NK-92 (cell line): ENCODE results near the gene DENND2A.
"Not testable (repeated sequence)": the region's sequence is repeated elsewhere in the genome, so short reads cannot be mapped to it uniquely, and the experiment has no call there.

ENCODE experiments used
- DNase-seq: peaks from one replicate; lab custom pipeline; 2025; ENCODE audit not compliant: unreplicated experiment; lab: John Stamatoyannopoulos, UW

Gene DENND2A

GRCh38 chr7:140674356-140674800, 33.8 kb upstream of the DENND2A start:
- DNase-seq, result no peak

- DNase-seq, result no peak
Observed at GRCh38 chr7:140673774-140674155, 33.2 kb upstream of the DENND2A start.

- no peak for DNase-seq
Observed at GRCh38 chr7:140673063-140673773, 32.6 kb upstream of the DENND2A start.

GRCh38 chr7:140672382-140673062, 31.9 kb upstream of the DENND2A start, which contains the start of gene ADCK2:
TSS of gene ADCK2 (plus strand) at chr7:140672945. CDS start at chr7:140673331, 386 bp downstream.
- no peak for DNase-seq

GRCh38 chr7:140671966-140672365, 31.4 kb upstream of the DENND2A start:
- no peak for DNase-seq

GRCh38 chr7:140670343-140670935, 29.8 kb upstream of the DENND2A start:
- no peak for DNase-seq

- not testable (repeated sequence) for DNase-seq
Observed at GRCh38 chr7:140669862-140670261, 29.2 kb upstream of the DENND2A start.

GRCh38 chr7:140669352-140669751, 28.7 kb upstream of the DENND2A start:
- no peak for DNase-seq

GRCh38 chr7:140668641-140669040, 28.0 kb upstream of the DENND2A start:
- DNase-seq, result no peak

GRCh38 chr7:140667476-140667875, 26.9 kb upstream of the DENND2A start:
- no peak for DNase-seq

- not testable (repeated sequence) for DNase-seq
Observed at GRCh38 chr7:140662938-140663337, 22.3 kb upstream of the DENND2A start.

GRCh38 chr7:140661124-140661523, 20.5 kb upstream of the DENND2A start:
- DNase-seq, result no peak

GRCh38 chr7:140659856-140660255, 19.2 kb upstream of the DENND2A start:
- DNase-seq, result no peak

- no peak for DNase-seq
Observed at GRCh38 chr7:140657891-140658290, 17.3 kb upstream of the DENND2A start.

- DNase-seq, result no peak
Observed at GRCh38 chr7:140656548-140657515, 16.2 kb upstream of the DENND2A start.

GRCh38 chr7:140655511-140656408, 15.1 kb upstream of the DENND2A start:
- DNase-seq, result no peak

GRCh38 chr7:140654661-140655060, 14.0 kb upstream of the DENND2A start:
- DNase-seq, result no peak

- DNase-seq, result no peak
Observed at GRCh38 chr7:140654109-140654387, 13.4 kb upstream of the DENND2A start.

GRCh38 chr7:140653319-140654108, 12.9 kb upstream of the DENND2A start:
- no peak for DNase-seq
